OCI-M2 (cell line): ENCODE data around the gene IL15.

Experiments
- DNase-seq: peaks from one replicate; lab custom pipeline; 2025; ENCODE audit not compliant: unreplicated experiment; lab: John Stamatoyannopoulos, UW

The IL15 gene

GRCh38 chr4:141761926-141762325 lies 125.5 kb downstream of the IL15 start:
- DNase-seq, result no peak

- DNase-seq, result no peak
Measured at GRCh38 chr4:141763374-141763773, 127.0 kb downstream of the IL15 start.

- DNase-seq, result no peak
Measured at GRCh38 chr4:141768954-141769353, 132.6 kb downstream of the IL15 start.

- DNase-seq, result no peak
Measured at GRCh38 chr4:141771889-141772830, 135.8 kb downstream of the IL15 start.

- no peak for DNase-seq
Measured at GRCh38 chr4:141772838-141773237, 136.5 kb downstream of the IL15 start.

- no peak for DNase-seq
Measured at GRCh38 chr4:141782205-141782604, 145.8 kb downstream of the IL15 start.
